Measurements from ENCODE around the gene TNFRSF12A. TPM values are rescaled to one million over a fixed set of nuclear protein-coding genes. Genes with fewer than 3 reads are reported as not detected.

The TNFRSF12A gene
- total and polyA plus RNA-seq, 9 of the 15 experiments (the other 6 are each of a cell fraction or from before 2014, with no cell fraction given): 0.41 to 61.8 (median 26.5) TPM

DNA sequence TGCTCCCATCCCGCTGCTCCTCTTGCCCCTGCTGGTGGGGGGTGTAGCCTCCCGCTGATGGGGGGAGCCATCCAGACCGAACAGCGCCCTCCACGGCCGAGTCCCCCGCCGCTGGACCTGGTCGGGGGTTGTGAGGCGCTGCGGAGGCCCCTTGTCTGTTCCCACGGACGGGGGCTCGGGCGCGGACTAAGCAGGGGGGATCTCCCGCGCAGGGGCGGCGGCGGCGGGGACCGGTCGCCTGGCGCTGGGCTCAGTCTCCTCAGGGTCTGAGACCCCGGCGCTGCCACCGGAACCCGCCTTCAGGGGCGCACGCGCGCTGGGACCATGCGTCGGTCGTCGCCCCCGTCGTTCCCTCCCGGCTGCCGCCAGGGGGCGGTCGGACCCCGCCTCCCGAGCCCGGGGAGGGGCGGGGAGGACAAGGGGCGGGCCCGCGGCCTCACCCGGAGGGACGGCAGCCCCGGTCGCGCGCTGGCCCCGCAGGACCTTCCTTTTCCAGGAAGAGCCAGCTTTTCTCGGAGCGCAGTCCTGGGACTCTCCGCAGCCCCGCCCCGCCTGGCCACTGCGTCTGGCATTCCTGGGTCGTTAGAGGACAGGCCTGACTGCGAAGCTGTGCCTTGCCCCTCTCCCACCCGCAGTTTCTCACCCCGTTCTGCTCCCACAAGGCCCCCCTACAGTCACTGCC lies 39.0 kb downstream of the TNFRSF12A start (continued):
- TF ChIP-seq, protein P1, sequence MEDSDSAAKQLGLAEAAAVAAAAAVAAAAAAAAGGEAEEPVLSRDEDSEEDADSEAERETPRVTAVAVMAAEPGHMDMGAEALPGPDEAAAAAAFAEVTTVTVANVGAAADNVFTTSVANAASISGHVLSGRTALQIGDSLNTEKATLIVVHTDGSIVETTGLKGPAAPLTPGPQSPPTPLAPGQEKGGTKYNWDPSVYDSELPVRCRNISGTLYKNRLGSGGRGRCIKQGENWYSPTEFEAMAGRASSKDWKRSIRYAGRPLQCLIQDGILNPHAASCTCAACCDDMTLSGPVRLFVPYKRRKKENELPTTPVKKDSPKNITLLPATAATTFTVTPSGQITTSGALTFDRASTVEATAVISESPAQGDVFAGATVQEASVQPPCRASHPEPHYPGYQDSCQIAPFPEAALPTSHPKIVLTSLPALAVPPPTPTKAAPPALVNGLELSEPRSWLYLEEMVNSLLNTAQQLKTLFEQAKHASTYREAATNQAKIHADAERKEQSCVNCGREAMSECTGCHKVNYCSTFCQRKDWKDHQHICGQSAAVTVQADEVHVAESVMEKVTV (CRISPR knock-in tag; IDR thresholded peaks at IDR 0.05): peak; percentile 96
- TF ChIP-seq HNRNPK (IDR thresholded peaks at IDR 0.05; ENCODE audit: low read depth, low read length, poor library complexity, severe bottlenecking) (no peak), ZNF175 (CRISPR knock-in tag; IDR thresholded peaks at IDR 0.05; ENCODE audit: low read depth) (0 out of 2 replicates have a peak, but pooled peaks have one; percentile 74), ZNF232 (CRISPR knock-in tag; IDR thresholded peaks at IDR 0.05) (no peak), ZNF174 (CRISPR knock-in tag; IDR thresholded peaks at IDR 0.05) (no peak), KDM2B (CRISPR knock-in tag; IDR thresholded peaks at IDR 0.05) (peak; percentile 64; the same call in 1 of the 2 replicates), ZNF24 (IDR thresholded peaks at IDR 0.05) (0 out of 2 replicates have a peak, but pooled peaks have one; percentile 46), ETV5 (CRISPR knock-in tag; IDR thresholded peaks at IDR 0.05; ENCODE audit: low read depth) (peak; percentile 73; the same call in 1 of the 2 replicates), TARDBP (IDR thresholded peaks at IDR 0.05) (peak; percentile 64; the same call in 1 of the 2 replicates), SUPT5H (IDR thresholded peaks at IDR 0.05) (peak; percentile 59; the same call in 1 of the 2 replicates)
- TF ChIP-seq, protein P2, sequence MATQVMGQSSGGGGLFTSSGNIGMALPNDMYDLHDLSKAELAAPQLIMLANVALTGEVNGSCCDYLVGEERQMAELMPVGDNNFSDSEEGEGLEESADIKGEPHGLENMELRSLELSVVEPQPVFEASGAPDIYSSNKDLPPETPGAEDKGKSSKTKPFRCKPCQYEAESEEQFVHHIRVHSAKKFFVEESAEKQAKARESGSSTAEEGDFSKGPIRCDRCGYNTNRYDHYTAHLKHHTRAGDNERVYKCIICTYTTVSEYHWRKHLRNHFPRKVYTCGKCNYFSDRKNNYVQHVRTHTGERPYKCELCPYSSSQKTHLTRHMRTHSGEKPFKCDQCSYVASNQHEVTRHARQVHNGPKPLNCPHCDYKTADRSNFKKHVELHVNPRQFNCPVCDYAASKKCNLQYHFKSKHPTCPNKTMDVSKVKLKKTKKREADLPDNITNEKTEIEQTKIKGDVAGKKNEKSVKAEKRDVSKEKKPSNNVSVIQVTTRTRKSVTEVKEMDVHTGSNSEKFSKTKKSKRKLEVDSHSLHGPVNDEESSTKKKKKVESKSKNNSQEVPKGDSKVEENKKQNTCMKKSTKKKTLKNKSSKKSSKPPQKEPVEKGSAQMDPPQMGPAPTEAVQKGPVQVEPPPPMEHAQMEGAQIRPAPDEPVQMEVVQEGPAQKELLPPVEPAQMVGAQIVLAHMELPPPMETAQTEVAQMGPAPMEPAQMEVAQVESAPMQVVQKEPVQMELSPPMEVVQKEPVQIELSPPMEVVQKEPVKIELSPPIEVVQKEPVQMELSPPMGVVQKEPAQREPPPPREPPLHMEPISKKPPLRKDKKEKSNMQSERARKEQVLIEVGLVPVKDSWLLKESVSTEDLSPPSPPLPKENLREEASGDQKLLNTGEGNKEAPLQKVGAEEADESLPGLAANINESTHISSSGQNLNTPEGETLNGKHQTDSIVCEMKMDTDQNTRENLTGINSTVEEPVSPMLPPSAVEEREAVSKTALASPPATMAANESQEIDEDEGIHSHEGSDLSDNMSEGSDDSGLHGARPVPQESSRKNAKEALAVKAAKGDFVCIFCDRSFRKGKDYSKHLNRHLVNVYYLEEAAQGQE (IDR thresholded peaks at IDR 0.05; ENCODE audit: borderline replicate concordance): peak; percentile 91
- TF ChIP-seq, protein P2 (CRISPR knock-in tag; IDR thresholded peaks at IDR 0.05; ENCODE audit: low read depth): no peak
- TF ChIP-seq, protein P3, sequence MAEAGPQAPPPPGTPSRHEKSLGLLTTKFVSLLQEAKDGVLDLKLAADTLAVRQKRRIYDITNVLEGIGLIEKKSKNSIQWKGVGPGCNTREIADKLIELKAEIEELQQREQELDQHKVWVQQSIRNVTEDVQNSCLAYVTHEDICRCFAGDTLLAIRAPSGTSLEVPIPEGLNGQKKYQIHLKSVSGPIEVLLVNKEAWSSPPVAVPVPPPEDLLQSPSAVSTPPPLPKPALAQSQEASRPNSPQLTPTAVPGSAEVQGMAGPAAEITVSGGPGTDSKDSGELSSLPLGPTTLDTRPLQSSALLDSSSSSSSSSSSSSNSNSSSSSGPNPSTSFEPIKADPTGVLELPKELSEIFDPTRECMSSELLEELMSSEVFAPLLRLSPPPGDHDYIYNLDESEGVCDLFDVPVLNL (CRISPR knock-in tag; IDR thresholded peaks at IDR 0.05; ENCODE audit: low read depth): no peak
- TF ChIP-seq, protein P4, sequence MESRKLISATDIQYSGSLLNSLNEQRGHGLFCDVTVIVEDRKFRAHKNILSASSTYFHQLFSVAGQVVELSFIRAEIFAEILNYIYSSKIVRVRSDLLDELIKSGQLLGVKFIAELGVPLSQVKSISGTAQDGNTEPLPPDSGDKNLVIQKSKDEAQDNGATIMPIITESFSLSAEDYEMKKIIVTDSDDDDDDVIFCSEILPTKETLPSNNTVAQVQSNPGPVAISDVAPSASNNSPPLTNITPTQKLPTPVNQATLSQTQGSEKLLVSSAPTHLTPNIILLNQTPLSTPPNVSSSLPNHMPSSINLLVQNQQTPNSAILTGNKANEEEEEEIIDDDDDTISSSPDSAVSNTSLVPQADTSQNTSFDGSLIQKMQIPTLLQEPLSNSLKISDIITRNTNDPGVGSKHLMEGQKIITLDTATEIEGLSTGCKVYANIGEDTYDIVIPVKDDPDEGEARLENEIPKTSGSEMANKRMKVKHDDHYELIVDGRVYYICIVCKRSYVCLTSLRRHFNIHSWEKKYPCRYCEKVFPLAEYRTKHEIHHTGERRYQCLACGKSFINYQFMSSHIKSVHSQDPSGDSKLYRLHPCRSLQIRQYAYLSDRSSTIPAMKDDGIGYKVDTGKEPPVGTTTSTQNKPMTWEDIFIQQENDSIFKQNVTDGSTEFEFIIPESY (CRISPR knock-in tag; IDR thresholded peaks at IDR 0.05): peak; percentile 53

All from K562 (cell line).